IMR-90 (cell line): Measurements from ENCODE around the gene C1orf141. TPM values are rescaled to one million over a fixed set of nuclear protein-coding genes. Genes with fewer than 3 reads are reported as not detected.

Experiments used
- ATAC-seq: fragments of 200-7000 bp; cut with Tn5 transposase; 2 replicates; pipeline ENCODE4 v1.9.1; 2020; ENCODE audit warnings: low read depth, mild to moderate bottlenecking, moderate library complexity
- BruUV-seq: library from RNA; stranded (reverse); fragments of 400-500 nt; replicated peaks from 2 replicates; lab custom pipeline; 2021; lab: Mats Ljungman, UMichigan
- CTCF ChIA-PET: fragments of 300-600 bp; formaldehyde crosslinking; extraction: SDS; loops from one replicate; lab custom pipeline; 2021; ENCODE audit warnings: antibody characterized with exemption; lab: Yijun Ruan, JAX
- POLR2A ChIA-PET: fragments of 300-600 bp; sonication (Branson Sonifier 250); formaldehyde crosslinking; loops from one replicate; lab custom pipeline; 2022; ENCODE audit warnings: antibody characterized with exemption; ENCODE audit not compliant: unreplicated experiment; lab: Charles Lee
- DNase-seq: peaks from one replicate; pipeline ENCODE4 v3.0.0; 2013
- H2AFZ ChIP-seq: replicated peaks from 2 replicates; pipeline ENCODE3; 2013; ENCODE audit warnings: low read length, mild to moderate bottlenecking; ENCODE audit not compliant: poor library complexity
- H2AK5ac ChIP-seq: 2 replicates; pipeline ENCODE4 v1.6.1; 2013; ENCODE audit warnings: low read depth, low read length, inconsistent platforms
- H2AK9ac ChIP-seq: replicated peaks from 2 replicates; pipeline ENCODE3; 2013; ENCODE audit warnings: mild to moderate bottlenecking, low read depth, low read length, moderate library complexity; ENCODE audit not compliant: poor library complexity
- H2BK120ac ChIP-seq: 2 replicates; pipeline ENCODE4 v1.6.1; 2013; ENCODE audit warnings: low read depth, low read length, inconsistent platforms
- H2BK15ac ChIP-seq: 3 replicates; pipeline ENCODE4 v1.6.1; 2013; ENCODE audit warnings: low read depth, low read length, inconsistent platforms
- H2BK20ac ChIP-seq: 2 replicates; pipeline ENCODE4 v1.6.1; 2013; ENCODE audit warnings: low read depth, mild to moderate bottlenecking, inconsistent platforms, low read length, moderate library complexity
- H2BK5ac ChIP-seq: 2 replicates; pipeline ENCODE4 v1.6.1; 2013; ENCODE audit warnings: mild to moderate bottlenecking, low read depth, low read length, inconsistent platforms; ENCODE audit not compliant: poor library complexity, severe bottlenecking
- H3K14ac ChIP-seq: replicated peaks from 2 replicates; pipeline ENCODE4 v1.6.1; 2013; ENCODE audit warnings: low read depth, low read length, inconsistent platforms
- H3K18ac ChIP-seq: 2 replicates; pipeline ENCODE4 v1.6.1; 2013; ENCODE audit warnings: low read depth, low read length, control low read depth
- H3K23ac ChIP-seq: 2 replicates; pipeline ENCODE4 v1.6.1; 2013; ENCODE audit warnings: low read depth, low read length, inconsistent platforms
- H3K27ac ChIP-seq: 2 replicates; pipeline ENCODE4 v1.5.1; 2013; ENCODE audit warnings: mild to moderate bottlenecking, control low read depth, low read length; ENCODE audit not compliant: insufficient read depth
- H3K27me3 ChIP-seq: 2 replicates; pipeline ENCODE4 v1.6.1; 2013; ENCODE audit warnings: low read length; ENCODE audit not compliant: control insufficient read depth, insufficient read depth
- H3K36me3 ChIP-seq: 2 replicates; pipeline ENCODE4 v1.6.1; 2013; ENCODE audit warnings: low read length, mixed read lengths; ENCODE audit not compliant: control insufficient read depth, insufficient read depth
- H3K4ac ChIP-seq: 2 replicates; pipeline ENCODE4 v1.6.1; 2013; ENCODE audit warnings: low read depth, low read length, inconsistent platforms
- H3K4me1 ChIP-seq: 2 replicates; pipeline ENCODE4 v1.6.1; 2013; ENCODE audit warnings: low read length, mixed read lengths; ENCODE audit not compliant: control insufficient read depth, insufficient read depth
- H3K4me2 ChIP-seq: 2 replicates; pipeline ENCODE4 v1.6.1; 2013; ENCODE audit warnings: low read depth, mild to moderate bottlenecking, control low read depth, low read length, moderate library complexity
- H3K4me3 ChIP-seq: 2 replicates; pipeline ENCODE4 v1.5.1; 2013; ENCODE audit warnings: low read depth, mild to moderate bottlenecking, control low read depth, low read length, moderate library complexity; ENCODE audit not compliant: insufficient read depth
- H3K56ac ChIP-seq: 2 replicates; pipeline ENCODE4 v1.6.1; 2013; ENCODE audit warnings: low read length, inconsistent platforms; ENCODE audit not compliant: insufficient read depth; ENCODE audit errors: extremely low read depth
- H3K79me1 ChIP-seq, 2 experiments: 2 replicates each; pipeline ENCODE4 v1.6.1; 2013; ENCODE audit warnings: low read length in 2 of 2, inconsistent platforms in 1 of 2, low read depth in 1 of 2
- H3K9ac ChIP-seq: 2 replicates; pipeline ENCODE4 v1.6.1; 2013; ENCODE audit warnings: low read depth, low read length, control low read depth
- H3K9me1 ChIP-seq: 2 replicates; pipeline ENCODE4 v1.6.1; 2013; ENCODE audit warnings: low read length, inconsistent platforms; ENCODE audit not compliant: insufficient read depth
- H3K9me3 ChIP-seq: 2 replicates; pipeline ENCODE4 v1.6.1; 2013; ENCODE audit warnings: low read length; ENCODE audit not compliant: control insufficient read depth, insufficient read depth
- H4K20me1 ChIP-seq: 2 replicates; pipeline ENCODE4 v1.6.1; 2013; ENCODE audit warnings: low read length, inconsistent platforms; ENCODE audit not compliant: insufficient read depth
- H4K5ac ChIP-seq: 2 replicates; pipeline ENCODE4 v1.6.1; 2013; ENCODE audit warnings: mild to moderate bottlenecking, low read depth, low read length, control low read depth
- H4K8ac ChIP-seq, 2 experiments: 2 replicates each; pipeline ENCODE4 v1.6.1; 2013; ENCODE audit warnings: low read depth in 2 of 2, low read length in 2 of 2, control low read depth in 1 of 2, inconsistent platforms in 1 of 2
- H4K91ac ChIP-seq: 2 replicates; pipeline ENCODE4 v1.6.1; 2013; ENCODE audit warnings: low read depth, low read length, inconsistent platforms; ENCODE audit not compliant: insufficient read depth
- BHLHE40 ChIP-seq: fragments of 150-350 bp; IDR thresholded peaks from 2 replicates; pipeline ENCODE4 v1.6.1; 2016; ENCODE audit warnings: mild to moderate bottlenecking, low read depth, low read length
- CEBPB ChIP-seq: IDR thresholded peaks from 2 replicates; pipeline ENCODE4 v1.6.1; 2012; ENCODE audit warnings: low read depth, low read length, improper control_type of control experiment
- CTCF ChIP-seq: conservative IDR thresholded peaks from 2 replicates; pipeline ENCODE4 v1.5.1; 2012; ENCODE audit warnings: mild to moderate bottlenecking, low read depth, low read length, improper control_type of control experiment
- ELK1 ChIP-seq: fragments of 150-350 bp; IDR thresholded peaks from 2 replicates; pipeline ENCODE4 v1.6.1; 2016; ENCODE audit warnings: low read depth, mild to moderate bottlenecking, low read length, moderate library complexity, borderline replicate concordance
- MAFK ChIP-seq: IDR thresholded peaks from 2 replicates; pipeline ENCODE4 v1.6.1; 2012; ENCODE audit warnings: low read depth, low read length, improper control_type of control experiment
- MAZ ChIP-seq: IDR thresholded peaks from 2 replicates; pipeline ENCODE4 v1.6.1; 2012; ENCODE audit warnings: low read depth, mild to moderate bottlenecking, low read length, improper control_type of control experiment, moderate library complexity, borderline replicate concordance
- MXI1 ChIP-seq: IDR thresholded peaks from 2 replicates; pipeline ENCODE4 v1.6.1; 2012; ENCODE audit warnings: low read depth, mild to moderate bottlenecking, low read length, moderate library complexity, borderline replicate concordance
- NFE2L2 ChIP-seq: fragments of 150-350 bp; IDR thresholded peaks from 2 replicates; pipeline ENCODE4 v1.6.1; 2016; ENCODE audit warnings: low read depth, mild to moderate bottlenecking, low read length
- POLR2A ChIP-seq: IDR thresholded peaks from 2 replicates; pipeline ENCODE4 v1.6.1; 2012; ENCODE audit warnings: mild to moderate bottlenecking, low read depth, low read length
- RAD21 ChIP-seq: IDR thresholded peaks from 2 replicates; pipeline ENCODE4 v1.6.1; 2012; ENCODE audit warnings: low read length, improper control_type of control experiment
- RFX5 ChIP-seq: IDR thresholded peaks from 2 replicates; pipeline ENCODE4 v1.8.0; 2012; ENCODE audit warnings: low read depth, mild to moderate bottlenecking, low read length, moderate library complexity
- SMC3 ChIP-seq: fragments of 150-350 bp; IDR thresholded peaks from 2 replicates; pipeline ENCODE4 v1.6.1; 2016; ENCODE audit warnings: low read depth, mild to moderate bottlenecking, antibody characterized with exemption, low read length, moderate library complexity
- USF2 ChIP-seq: fragments of 150-350 bp; IDR thresholded peaks from 2 replicates; pipeline ENCODE4 v1.6.1; 2017; ENCODE audit warnings: mild to moderate bottlenecking, antibody characterized with exemption, low read length, low read depth
- WGBS, 2 experiments: methylation state at CpG; one replicate each; pipeline versions ENCODE4 v1.1.5 to v1.1.7; 2013; ENCODE audit warnings: missing lambda C conversion rate in 2 of 2; ENCODE audit not compliant: insufficient read length in 1 of 2; ENCODE audit errors: extremely low coverage in 2 of 2; 5-methylcytosine and 5-hydroxymethylcytosine counted together
- dilution Hi-C: fragments of 300-500 bp; cut with HindIII; formaldehyde crosslinking; loops from one replicate; pipeline ENCODE4 v1.14.3; 2018; ENCODE audit warnings: low sequenced_read_pairs; ENCODE audit not compliant: unreplicated experiment
- in situ Hi-C: fragments of 300-500 bp; cut with MboI; formaldehyde crosslinking; loops from 3 replicates; pipeline ENCODE4 v1.14.3; 2019; ENCODE audit warnings: low sequenced_read_pairs, inconsistent platforms, mixed read lengths
- intact Hi-C: fragments of 100-400 bp; cut with micrococcal nuclease; formaldehyde crosslinking; loops from 2 replicates; pipeline ENCODE4 v1.10.0; 2022
- polyA plus RNA-seq, 3 experiments: library from polyadenylated mRNA; depleted of rRNA; stranded (reverse); fragments of >200 nt; gene quantifications; 2 replicates each; pipeline ENCODE4 v1.2.3, GENCODE V29; 2012; ENCODE audit warnings: low replicate concordance in 1 of 3
- total RNA-seq: library from RNA; depleted of rRNA; stranded (reverse); fragments of >200 nt; gene quantifications from 2 replicates; pipeline ENCODE4 v1.2.3, GENCODE V29; 2012

Gene C1orf141
- total and polyA plus RNA-seq, 2 of the 4 experiments (the other 2 are of a cell fraction): not detected

GRCh38 chr1:67142931-67143330 is 8.2 kb upstream of the C1orf141 start:
- Histone ChIP-seq H3K9ac (no peak overlapping the region), H2AK5ac (no peak overlapping the region), H3K36me3 (no peaks in the 10 kb centered on the region), H3K4me2 (no peak overlapping the region), H3K79me1 (no peaks in the 10 kb centered on the region), H3K27ac (no peak overlapping the region), H2AK9ac (no peak overlapping the region), H3K4me1 (no peaks in the 10 kb centered on the region), H3K9me3 (no peaks in the 10 kb centered on the region), H3K27me3 (no peaks in the 10 kb centered on the region), H4K91ac (no peak overlapping the region), H2AFZ (no peak overlapping the region), H3K18ac (no peak overlapping the region), H2BK15ac (no peak overlapping the region), H3K14ac (no peak overlapping the region), H3K4me3 (no peak overlapping the region), H3K4ac (no peak overlapping the region), H3K56ac (no peak overlapping the region), H4K8ac (no peak overlapping the region), H2BK120ac (no peak overlapping the region), H3K9me1 (no peaks in the 10 kb centered on the region), H2BK5ac (no peak overlapping the region), H2BK20ac (no peak overlapping the region), H4K5ac (no peak overlapping the region), H4K20me1 (no peaks in the 10 kb centered on the region), H3K23ac (no peak overlapping the region)
- no TSS peak for BruUV-seq
- intact Hi-C loops: no loop called here
- dilution Hi-C loops: no loop called here
- POLR2A ChIA-PET: no interaction called here
- CTCF ChIA-PET: no interaction called here
- DNase-seq (no peak), ATAC-seq (no peak)
- no peak for TF ChIP-seq POLR2A
- TF ChIP-seq CEBPB: no peak
- no peak for TF ChIP-seq SMC3
- no peak for TF ChIP-seq MAZ
- no peak for TF ChIP-seq USF2
- TF ChIP-seq MXI1: no peak
- no peak for TF ChIP-seq NFE2L2
- no peak for TF ChIP-seq BHLHE40
- TF ChIP-seq ELK1: no peak
- no peak for TF ChIP-seq CTCF
- TF ChIP-seq RAD21: no peak
- TF ChIP-seq MAFK: no peak
- no peak for TF ChIP-seq RFX5
- 100% methylated on average over 1 of the region's 3 CpGs; no CpG with 5 or more reads in 1 of the 2 experiments for WGBS, 2 experiments
- in situ Hi-C loops: no loop called here
